ENCODE results near the gene ACTR1A.
"Not testable (repeated sequence)": the region's sequence is repeated elsewhere in the genome, so short reads cannot be mapped to it uniquely, and the experiment has no call there.

The ACTR1A gene

GRCh38 chr10:102514487-102515311 is 12.2 kb upstream of the ACTR1A start:
- no peak for DNase-seq

- DNase-seq: no peak
These were observed 9.2 kb upstream of the ACTR1A start for GRCh38 chr10:102511583-102512274.

GRCh38 chr10:102509387-102509786 is 6.9 kb upstream of the ACTR1A start:
- DNase-seq: no peak

- DNase-seq: no peak
These were observed 6.0 kb upstream of the ACTR1A start for GRCh38 chr10:102508506-102508905.

- no peak for DNase-seq
These were observed 5.0 kb upstream of the ACTR1A start for GRCh38 chr10:102507521-102507920.

- DNase-seq: no peak
These were observed 3.1 kb upstream of the ACTR1A start for GRCh38 chr10:102505462-102506115.

GRCh38 chr10:102504976-102505300 is 2.4 kb upstream of the ACTR1A start:
- DNase-seq: no peak

- DNase-seq: peak; percentile 33
These were observed 1.9 kb upstream of the ACTR1A start for GRCh38 chr10:102504179-102504975.

GRCh38 chr10:102503264-102504178 is 1.0 kb upstream of the ACTR1A start, which contains the start of gene SUFU:
SUFU (plus strand) TSS chr10:102503972; CDS start chr10:102504153, 181 bp downstream.
- peak; percentile 99 for DNase-seq

GRCh38 chr10:102502029-102502336 is 529 bp downstream of the ACTR1A start:
- peak; percentile 99 for DNase-seq

- DNase-seq: no peak
These were observed 1.1 kb downstream of the ACTR1A start for GRCh38 chr10:102501201-102502028.

- DNase-seq: not testable (repeated sequence)
These were observed 1.8 kb downstream of the ACTR1A start for GRCh38 chr10:102500686-102501085.

GRCh38 chr10:102499356-102499755 is 3.2 kb downstream of the ACTR1A start:
- DNase-seq: no peak

- no peak for DNase-seq
These were observed 5.0 kb downstream of the ACTR1A start for GRCh38 chr10:102497545-102497944.

- DNase-seq: no peak
These were observed 8.7 kb downstream of the ACTR1A start for GRCh38 chr10:102493771-102494170.

- no peak for DNase-seq
These were observed 9.5 kb downstream of the ACTR1A start for GRCh38 chr10:102492983-102493382.

- no peak for DNase-seq
These were observed 10.1 kb downstream of the ACTR1A start for GRCh38 chr10:102492344-102492939.

GRCh38 chr10:102491136-102491535 is 11.4 kb downstream of the ACTR1A start:
- no peak for DNase-seq

- DNase-seq: no peak
These were observed 17.3 kb downstream of the ACTR1A start for GRCh38 chr10:102485093-102485784.

- no peak for DNase-seq
These were observed 18.5 kb downstream of the ACTR1A start for GRCh38 chr10:102484021-102484420.

Data from CD4-positive, alpha-beta T cell treated with Interleukin-12 subunit alpha and Interleukin-12 subunit beta, for 1 hour (primary cell).